MM.1S (cell line): ENCODE results near the gene ZFX.
"Not testable (repeated sequence)": the region's sequence is repeated elsewhere in the genome, so short reads cannot be mapped to it uniquely, and the experiment has no call there.

Experiments
- DNase-seq: peaks from one replicate; pipeline ENCODE4 v3.0.0-alpha.2; 2015
- H2AFZ ChIP-seq: fragments of 300-600 bp; sonication (generic); 2 replicates; pipeline ENCODE4 v1.6.0; 2016; ENCODE audit warnings: antibody characterized with exemption, low read length
- H3F3A ChIP-seq: fragments of 300-600 bp; sonication (generic); 2 replicates; pipeline ENCODE4 v1.6.1; 2016; ENCODE audit warnings: mild to moderate bottlenecking, antibody characterized with exemption, low read length, moderate library complexity, mixed read lengths; ENCODE audit not compliant: insufficient read depth
- H3K27ac ChIP-seq: fragments of 300-600 bp; sonication (generic); 2 replicates; pipeline ENCODE4 v1.5.1; 2016; ENCODE audit warnings: mild to moderate bottlenecking, low read length
- H3K27me3 ChIP-seq: fragments of 300-600 bp; sonication (generic); replicated peaks from 2 replicates; pipeline ENCODE4 v1.6.0; 2016; ENCODE audit warnings: low read length; ENCODE audit not compliant: insufficient read depth
- H3K36me3 ChIP-seq: fragments of 300-600 bp; sonication (generic); replicated peaks from 2 replicates; pipeline ENCODE4 v1.6.1; 2016; ENCODE audit warnings: mild to moderate bottlenecking, low read length, mixed read lengths; ENCODE audit not compliant: insufficient read depth
- H3K4me1 ChIP-seq: fragments of 300-600 bp; sonication (generic); 2 replicates; pipeline ENCODE4 v1.6.1; 2016; ENCODE audit warnings: low read length, mixed read lengths
- H3K4me2 ChIP-seq: fragments of 300-600 bp; sonication (generic); 2 replicates; pipeline ENCODE4 v1.6.0; 2016; ENCODE audit warnings: low read depth, low read length
- H3K4me3 ChIP-seq: fragments of 300-600 bp; sonication (generic); 2 replicates; pipeline ENCODE4 v1.5.1; 2016; ENCODE audit warnings: low read length, mixed read lengths
- H3K79me2 ChIP-seq: fragments of 300-600 bp; sonication (generic); 2 replicates; pipeline ENCODE4 v1.6.1; 2016; ENCODE audit warnings: mixed run types, low read length, mixed read lengths
- H3K9ac ChIP-seq: fragments of 300-600 bp; sonication (generic); 2 replicates; pipeline ENCODE4 v1.6.1; 2016; ENCODE audit warnings: low read length, mixed read lengths
- H3K9me2 ChIP-seq: fragments of 300-600 bp; sonication (generic); replicated peaks from 2 replicates; pipeline ENCODE4 v1.6.1; 2016; ENCODE audit warnings: mild to moderate bottlenecking, low read length, mixed read lengths; ENCODE audit not compliant: insufficient read depth
- H3K9me3 ChIP-seq: fragments of 300-600 bp; sonication (generic); replicated peaks from 2 replicates; pipeline ENCODE4 v1.6.1; 2016; ENCODE audit warnings: mild to moderate bottlenecking, low read length, mixed read lengths; ENCODE audit not compliant: insufficient read depth
- H4K20me1 ChIP-seq: fragments of 300-600 bp; sonication (generic); 2 replicates; pipeline ENCODE4 v1.6.1; 2016; ENCODE audit warnings: mild to moderate bottlenecking, low read length, moderate library complexity, mixed read lengths; ENCODE audit not compliant: insufficient read depth
- CTCF ChIP-seq: fragments of 300-600 bp; sonication (generic); IDR thresholded peaks from 2 replicates; pipeline ENCODE4 v1.5.1; 2016; ENCODE audit warnings: antibody characterized with exemption, low read length, mixed read lengths
- EZH2 ChIP-seq: fragments of 300-600 bp; sonication (generic); optimal IDR thresholded peaks from 2 replicates; pipeline ENCODE3; 2017; ENCODE audit warnings: low read depth, mild to moderate bottlenecking, antibody characterized with exemption, low read length, mixed read lengths
- EZH2phosphoT487 ChIP-seq: fragments of 300-600 bp; sonication (generic); IDR thresholded peaks from 2 replicates; pipeline ENCODE4 v1.6.1; 2018; ENCODE audit warnings: antibody characterized with exemption, low read length

ZFX gene

GRCh38 chrX:24154490-24155034 is 5.0 kb downstream of the ZFX start:
- Histone ChIP-seq H3K4me2 (no peak overlapping the region), H3K9me3 (no peaks in the 10 kb centered on the region), H3K27me3 (no peaks in the 10 kb centered on the region), H3K79me2 (peaks cover 92% of the 10 kb centered on the region), H3K4me1 (peaks cover 13% of the 10 kb centered on the region; the same call in 1 of the 2 replicates), H3K27ac (no peak overlapping the region), H4K20me1 (peaks cover 15% of the 10 kb centered on the region), H2AFZ (no peak overlapping the region), H3K9me2 (no peaks in the 10 kb centered on the region), H3K4me3 (no peak overlapping the region), H3K9ac (no peak overlapping the region), H3K36me3 (no peaks in the 10 kb centered on the region), H3F3A (peaks cover 14% of the 10 kb centered on the region)
- TF ChIP-seq EZH2phosphoT487 (no peak), CTCF (no peak), EZH2 (no peak)
- DNase-seq = no peak

- H3K4me3 ChIP-seq, DNase-seq, H2AFZ ChIP-seq, H3F3A ChIP-seq, H3K36me3 ChIP-seq, H3K9me3 ChIP-seq, H3K9ac ChIP-seq, H3K4me2 ChIP-seq, H3K9me2 ChIP-seq, H3K27me3 ChIP-seq, H3K27ac ChIP-seq: not testable (repeated sequence)
- Histone ChIP-seq H3K79me2 (peaks cover 99% of the 10 kb centered on the region), H4K20me1 (peaks cover 15% of the 10 kb centered on the region), H3K4me1 (peaks cover 13% of the 10 kb centered on the region; the same call in 1 of the 2 replicates)
These were observed 6.2 kb downstream of the ZFX start for GRCh38 chrX:24155747-24156146.

- no peak overlapping the region for H3K4me2 ChIP-seq
- peaks cover 15% of the 10 kb centered on the region for H4K20me1 ChIP-seq
- peaks cover 99% of the 10 kb centered on the region for H3K79me2 ChIP-seq
These were observed 6.6 kb downstream of the ZFX start for GRCh38 chrX:24156177-24156576.

More at GRCh38 chrX:24156177-24156576, 6.6 kb downstream of the ZFX start:
- Histone ChIP-seq H3K9me2 (no peaks in the 10 kb centered on the region), H3K4me1 (peaks cover 13% of the 10 kb centered on the region; the same call in 1 of the 2 replicates), H3K4me3 (no peak overlapping the region), H2AFZ (no peak overlapping the region), H3K9me3 (no peaks in the 10 kb centered on the region), H3F3A (0 out of 2 replicates have a peak, but pooled peaks cover 6% of the 10 kb centered on the region), H3K27me3 (no peaks in the 10 kb centered on the region), H3K9ac (no peak overlapping the region), H3K36me3 (no peaks in the 10 kb centered on the region), H3K27ac (no peak overlapping the region)
- TF ChIP-seq EZH2phosphoT487 = no peak
- TF ChIP-seq EZH2 = no peak
- TF ChIP-seq CTCF = no peak
- no peak for DNase-seq
